Endometrium (tissue), 2 donors: ENCODE measurements around the gene SEZ6L.
A peak's percentile ranks its signal among the peaks of the same experiment; 100 is the strongest.
"Not testable (repeated sequence)": the region's sequence is repeated elsewhere in the genome, so short reads cannot be mapped to it uniquely, and the experiment has no call there.

Source experiments
- FAIRE-seq: peaks from 2 replicates; lab custom pipeline; 2012; peaks lifted over from hg19 to GRCh38; lab: Jason Lieb, UNC
- donor health status: control.
- donor health status: control.

SEZ6L gene

DNA sequence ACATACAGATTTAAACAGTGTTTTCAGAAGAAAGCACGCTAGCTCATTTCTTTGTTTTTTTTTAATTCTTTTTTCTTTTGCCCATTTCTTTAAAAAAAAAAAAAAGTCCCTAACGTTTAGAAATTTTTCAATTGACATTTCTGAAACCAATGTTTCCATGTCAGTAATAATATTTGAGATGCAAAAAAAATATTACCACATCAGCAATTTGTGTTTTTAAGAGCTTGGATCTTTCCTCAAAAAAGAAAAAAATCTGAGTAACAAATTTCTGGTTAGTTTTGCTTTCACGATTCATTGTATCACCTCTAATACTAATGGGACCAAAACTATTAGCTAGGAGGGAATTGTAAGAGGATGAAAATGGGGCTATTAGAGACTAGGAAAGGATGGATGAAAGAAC lies 219.9 kb downstream of the SEZ6L start:
- FAIRE-seq = no peak

DNA sequence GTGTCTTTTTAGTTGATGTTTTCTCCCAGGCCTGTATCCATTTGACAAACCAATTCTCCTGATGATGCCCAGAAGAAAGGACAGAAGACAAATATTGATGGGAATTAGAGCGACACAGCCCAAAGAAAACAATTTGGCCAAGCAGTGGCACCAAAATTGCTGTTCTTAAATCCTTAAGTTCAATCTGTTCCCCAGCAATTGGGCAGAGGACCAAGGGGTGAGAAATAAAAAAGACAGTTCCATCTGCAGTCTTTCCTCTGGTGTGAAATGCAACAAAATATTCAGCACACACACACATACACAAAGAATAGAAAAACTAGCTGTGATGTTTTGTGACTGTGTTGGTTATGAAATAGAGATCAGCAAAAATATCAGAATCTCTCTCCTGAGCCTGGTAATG lies 221.8 kb downstream of the SEZ6L start:
- FAIRE-seq = no peak

DNA sequence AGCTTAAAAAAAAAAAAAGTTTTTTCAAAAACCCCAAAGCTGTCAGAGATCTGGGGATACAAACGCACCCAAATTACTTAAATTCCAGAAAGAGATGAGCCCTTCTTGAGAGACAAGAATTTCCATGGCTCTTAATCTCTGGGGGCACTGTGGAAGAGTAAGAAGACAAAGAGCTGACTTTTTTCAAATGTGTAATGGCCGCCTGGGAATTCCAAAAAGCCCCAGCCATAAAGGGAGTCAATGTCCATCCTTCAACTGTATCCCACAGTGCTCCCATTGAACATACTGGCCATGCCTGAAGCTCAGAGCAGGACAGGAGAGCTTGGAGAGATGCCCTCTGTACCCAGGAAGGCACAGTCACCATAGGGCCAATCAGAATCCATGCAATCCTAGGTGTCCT lies 222.4 kb downstream of the SEZ6L start:
- no peak for FAIRE-seq

DNA sequence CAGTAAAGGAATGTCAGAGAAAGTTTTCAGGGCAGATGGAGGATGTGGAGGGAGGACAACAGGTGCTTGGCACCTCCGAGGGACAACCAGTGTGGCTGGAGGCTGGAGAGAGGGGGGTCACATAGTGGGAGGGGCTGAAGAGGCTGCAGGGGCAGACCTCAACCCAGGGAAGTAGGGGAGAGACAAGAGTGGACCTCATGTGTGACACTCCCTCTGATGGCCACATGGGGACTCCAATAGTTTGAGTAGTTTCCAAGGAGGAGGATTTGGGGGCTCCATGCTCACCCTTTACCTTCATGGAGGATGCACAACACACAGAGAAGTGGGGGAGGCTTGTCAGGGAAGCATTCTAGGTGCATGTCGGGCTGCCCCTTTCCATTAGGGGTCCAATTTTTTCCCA lies 224.7 kb downstream of the SEZ6L start:
- no peak for FAIRE-seq

DNA sequence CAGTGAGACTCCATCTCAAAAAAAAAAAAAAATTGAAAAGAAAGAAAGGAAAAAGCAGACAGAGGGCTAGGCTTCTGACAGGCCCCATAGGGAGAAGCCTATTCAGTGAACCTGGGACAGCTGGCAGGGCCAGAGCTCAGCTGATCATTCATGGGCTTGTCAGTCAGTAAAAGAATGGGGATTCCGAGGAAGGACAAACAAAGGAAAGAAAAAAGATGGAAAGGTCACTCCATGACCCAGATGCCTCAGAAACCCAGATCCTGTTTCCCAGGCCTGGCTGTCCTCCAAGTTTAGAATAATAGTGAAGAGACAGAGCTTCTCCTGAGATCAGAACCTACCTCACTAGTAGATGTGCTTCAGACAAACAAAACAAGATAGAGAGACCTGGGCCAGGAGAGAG lies 225.5 kb downstream of the SEZ6L start:
- FAIRE-seq = no peak

DNA sequence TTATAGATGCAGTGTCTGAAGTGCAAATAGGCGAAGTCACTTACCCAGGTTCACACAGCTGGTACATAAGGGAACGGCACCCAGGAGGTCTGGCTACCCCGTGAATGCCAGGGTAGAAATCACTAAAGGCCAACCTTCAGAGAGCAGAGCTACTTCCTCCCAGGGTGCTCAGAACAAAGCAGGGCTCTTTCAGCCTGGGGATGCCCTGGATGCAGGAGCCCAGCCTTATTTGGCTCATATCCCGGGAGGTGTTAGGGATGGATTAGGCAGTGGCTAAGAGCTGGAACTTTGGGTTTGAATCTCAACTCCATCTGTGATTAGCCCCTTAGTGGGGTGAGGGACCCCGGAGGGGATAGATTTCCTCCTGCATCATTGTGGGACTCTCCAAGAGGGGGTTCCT lies 226.7 kb downstream of the SEZ6L start:
- no peak for FAIRE-seq

DNA sequence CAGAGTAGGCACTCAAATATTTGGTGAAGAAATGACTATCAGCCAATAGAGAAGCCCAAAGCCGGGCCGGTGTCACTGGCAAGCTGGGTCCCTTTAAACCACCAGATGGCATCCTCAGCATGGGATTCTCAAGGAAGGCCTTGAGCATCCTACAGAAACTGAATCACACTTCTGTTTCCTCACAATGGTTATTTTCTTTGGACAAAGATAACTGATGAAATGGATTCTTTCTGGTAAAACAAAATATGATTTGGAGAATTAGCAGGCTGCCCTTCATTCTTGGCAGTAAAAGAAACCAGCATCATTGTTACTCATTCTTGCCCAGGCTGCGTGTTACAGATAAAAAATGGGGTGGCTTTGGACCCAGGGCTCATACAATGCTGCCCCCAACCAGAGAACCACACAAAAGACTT lies 229.5 kb downstream of the SEZ6L start:
- peak; percentile 37 for FAIRE-seq

DNA sequence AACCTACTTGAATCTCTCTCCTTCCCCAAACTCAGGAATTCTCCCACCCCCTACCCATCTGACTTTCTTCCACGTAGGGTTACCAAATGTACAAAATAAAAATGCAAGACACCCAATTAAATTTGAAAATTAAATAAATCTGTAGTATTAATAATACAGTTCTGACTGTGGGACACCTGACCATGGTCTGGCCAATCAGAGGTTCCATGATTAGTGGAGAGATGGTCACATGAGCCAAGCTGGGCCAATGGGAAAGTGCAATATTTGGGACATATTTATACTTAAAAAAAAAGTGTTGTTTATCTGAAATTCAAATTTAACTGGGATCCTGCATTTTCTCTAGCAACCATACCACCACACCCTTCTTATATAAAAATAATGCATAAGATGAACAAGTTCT lies 230.0 kb downstream of the SEZ6L start:
- FAIRE-seq = no peak

DNA sequence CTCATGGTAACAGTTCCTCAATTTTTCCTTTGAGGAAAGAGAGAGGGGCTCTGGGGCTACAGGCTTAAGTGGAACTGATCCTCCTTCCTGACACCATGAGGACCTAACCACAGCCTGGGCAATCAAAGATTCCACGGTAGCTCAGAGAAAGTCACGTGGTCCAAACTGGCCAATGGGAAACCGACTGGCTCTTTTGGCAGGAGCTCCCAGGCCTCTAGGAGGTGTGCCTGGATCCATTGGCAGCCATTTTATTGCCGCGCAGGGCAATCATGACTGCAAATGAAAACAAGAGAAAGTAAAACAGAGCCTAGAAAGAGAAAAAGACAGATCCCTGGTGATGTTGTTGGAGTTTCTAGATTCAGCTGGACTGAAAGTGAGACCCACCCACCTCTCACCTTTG lies 232.5 kb downstream of the SEZ6L start:
- FAIRE-seq = no peak

DNA sequence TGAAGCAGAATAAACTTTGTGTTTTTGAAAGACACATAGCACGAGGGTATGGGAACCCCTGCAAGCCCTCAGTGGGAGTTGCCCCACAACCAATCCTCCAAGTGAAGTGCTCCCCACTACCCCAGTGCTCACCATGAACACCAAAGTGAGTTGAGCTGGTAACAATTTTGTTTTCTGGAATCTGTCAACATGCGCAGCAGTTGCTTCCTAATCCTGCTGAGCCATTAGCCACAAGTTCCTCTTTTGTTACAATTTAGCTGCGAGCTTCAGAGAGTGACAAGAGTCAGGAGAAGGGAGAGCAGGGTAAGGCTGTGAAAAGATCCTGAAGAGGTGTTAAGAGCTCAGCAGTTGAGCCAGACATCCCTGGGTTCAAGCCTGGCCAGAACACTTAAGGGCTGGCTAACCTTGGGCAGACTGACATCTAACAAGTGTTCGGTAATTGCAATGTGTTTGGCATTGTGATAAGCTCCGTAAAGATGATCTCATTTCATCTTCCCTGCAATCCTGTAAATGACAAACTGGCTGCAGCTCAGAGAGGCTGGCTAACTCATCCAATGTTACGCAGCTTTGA lies 235.7 kb downstream of the SEZ6L start:
- FAIRE-seq = no peak

DNA sequence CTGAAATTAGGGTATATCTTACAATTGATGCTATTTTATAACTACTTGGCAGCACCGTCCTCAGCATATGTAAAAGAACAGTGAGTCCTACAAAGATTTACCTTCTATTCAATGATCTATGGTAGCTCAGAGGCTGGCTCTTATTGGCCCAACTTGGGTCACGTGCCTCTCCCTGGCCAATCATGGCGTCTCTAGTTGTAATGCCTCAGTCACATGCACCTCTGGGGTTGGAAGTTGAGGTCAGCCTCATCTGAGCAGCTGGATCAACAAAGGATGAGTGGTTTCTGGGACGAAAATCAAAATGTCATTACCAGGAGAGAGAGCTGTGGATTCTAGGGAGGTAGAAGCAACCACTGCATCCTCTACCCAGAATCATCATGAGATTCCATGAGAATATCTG lies 236.9 kb downstream of the SEZ6L start:
- no peak for FAIRE-seq

DNA sequence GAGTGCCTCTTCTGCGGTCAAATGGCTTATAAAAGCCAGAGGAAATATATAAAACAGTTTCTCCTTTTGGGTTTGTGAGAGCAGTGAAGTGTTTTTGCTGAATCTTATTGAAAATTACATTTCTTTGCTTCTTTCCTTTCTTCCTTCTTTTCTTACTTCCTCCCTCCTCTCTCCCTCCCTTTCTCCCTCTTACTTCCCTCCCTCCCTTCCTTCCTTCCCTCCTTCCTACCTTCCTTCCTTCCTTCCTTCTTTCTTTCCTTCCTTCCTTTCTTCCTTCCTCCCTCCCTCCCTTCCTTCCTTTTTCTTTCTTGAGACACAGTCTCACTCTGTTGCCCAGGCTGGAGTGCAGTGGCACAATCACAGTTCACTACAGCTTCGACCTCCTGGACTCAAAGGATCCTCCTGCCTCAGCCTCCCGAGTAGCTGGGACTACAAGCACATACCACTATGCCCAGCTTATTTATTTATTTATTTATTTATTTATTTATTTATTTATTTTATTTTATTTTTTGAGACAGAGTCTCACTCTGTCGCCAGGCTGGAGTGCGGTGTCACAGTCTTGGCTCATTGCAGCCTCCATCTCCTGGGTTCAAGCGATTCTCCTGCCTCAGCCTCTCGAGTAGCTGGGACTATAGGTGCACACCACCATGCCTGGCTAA lies 239.4 kb downstream of the SEZ6L start:
- FAIRE-seq = not testable (repeated sequence)

DNA sequence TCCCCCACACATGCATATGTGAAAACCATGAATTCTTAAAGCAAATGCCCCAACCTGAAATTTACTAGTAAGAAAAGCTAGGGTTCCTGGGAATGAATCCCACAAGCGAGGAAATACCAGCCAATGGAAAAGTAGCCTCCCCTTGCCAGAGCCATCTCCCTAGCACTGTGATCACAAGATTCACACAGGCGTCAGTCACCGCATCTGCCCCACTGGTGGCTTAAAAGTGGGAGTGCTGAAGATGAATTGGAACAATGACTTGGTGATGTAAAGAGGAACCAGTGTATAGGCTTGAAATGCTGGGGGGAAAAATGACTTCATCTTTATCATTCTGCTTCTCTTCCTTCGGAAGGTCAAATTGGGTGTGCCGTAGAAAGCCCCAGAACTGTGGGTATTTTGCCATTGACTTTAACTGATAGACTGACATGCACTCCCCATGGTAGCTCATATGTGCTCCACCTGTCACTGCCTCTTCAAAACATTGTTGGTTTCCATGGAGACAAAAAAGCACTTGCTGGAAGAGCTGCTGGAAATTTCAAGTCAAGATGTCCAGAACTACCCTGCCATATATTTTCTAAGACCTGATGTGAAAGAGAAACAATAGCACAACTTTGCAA lies 240.6 kb downstream of the SEZ6L start:
- no peak for FAIRE-seq

DNA sequence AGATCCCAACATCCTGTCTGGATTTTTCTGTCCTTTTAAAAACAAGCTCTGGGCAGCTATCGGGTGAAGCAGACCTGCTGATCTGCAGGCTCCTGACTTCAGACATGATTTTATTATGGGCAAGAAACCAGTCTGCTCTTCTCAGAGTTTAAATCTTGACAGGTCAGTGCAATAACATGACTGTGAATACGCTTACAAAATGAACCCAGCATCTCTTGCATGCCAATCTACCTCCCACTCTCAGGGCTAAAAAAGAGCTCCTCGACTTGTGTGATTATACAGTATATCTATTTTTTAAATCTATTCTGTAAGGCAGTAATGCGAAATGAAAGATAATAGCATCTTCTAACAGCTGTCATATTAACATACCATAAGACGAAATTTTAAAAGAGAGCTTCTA lies 241.1 kb downstream of the SEZ6L start:
- FAIRE-seq = no peak

DNA sequence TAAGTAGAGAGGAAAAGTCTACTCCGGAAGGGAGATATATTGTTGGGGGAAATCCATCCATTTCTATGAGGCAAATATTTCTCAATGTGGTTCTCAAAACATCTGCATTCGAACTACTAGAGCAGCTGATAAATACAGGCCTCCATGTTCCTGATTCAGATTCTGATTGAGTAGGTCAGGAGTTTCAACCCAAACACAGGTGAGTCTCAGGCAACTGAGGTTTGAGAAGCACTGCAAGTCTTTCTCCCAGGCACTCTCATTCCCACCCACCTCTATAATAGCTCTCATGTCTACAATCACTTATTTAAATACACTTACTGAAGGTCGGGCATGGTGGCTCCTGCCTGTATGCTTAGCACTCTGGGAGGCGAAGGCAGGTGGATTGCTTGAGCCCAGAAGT lies 245.1 kb downstream of the SEZ6L start:
- FAIRE-seq = no peak

DNA sequence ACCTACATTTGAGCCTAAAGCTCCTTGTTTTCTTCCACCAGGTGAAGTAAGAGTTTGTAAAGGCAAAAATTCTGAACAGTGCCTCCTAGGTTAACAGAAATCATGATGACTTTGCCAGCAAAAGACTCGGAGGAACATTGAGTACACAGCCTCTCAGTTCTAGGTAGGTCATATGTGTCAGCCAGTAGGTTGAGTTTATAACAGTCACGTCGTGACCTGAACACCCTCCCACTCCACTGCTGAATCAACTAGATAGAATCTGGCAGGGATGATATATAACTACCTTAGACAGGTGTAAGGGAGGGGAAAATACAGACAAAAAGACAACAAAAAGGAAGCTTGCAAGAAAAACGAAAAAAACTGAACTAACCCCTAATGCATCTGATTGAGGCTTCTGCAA lies 247.0 kb downstream of the SEZ6L start:
- no peak for FAIRE-seq

DNA sequence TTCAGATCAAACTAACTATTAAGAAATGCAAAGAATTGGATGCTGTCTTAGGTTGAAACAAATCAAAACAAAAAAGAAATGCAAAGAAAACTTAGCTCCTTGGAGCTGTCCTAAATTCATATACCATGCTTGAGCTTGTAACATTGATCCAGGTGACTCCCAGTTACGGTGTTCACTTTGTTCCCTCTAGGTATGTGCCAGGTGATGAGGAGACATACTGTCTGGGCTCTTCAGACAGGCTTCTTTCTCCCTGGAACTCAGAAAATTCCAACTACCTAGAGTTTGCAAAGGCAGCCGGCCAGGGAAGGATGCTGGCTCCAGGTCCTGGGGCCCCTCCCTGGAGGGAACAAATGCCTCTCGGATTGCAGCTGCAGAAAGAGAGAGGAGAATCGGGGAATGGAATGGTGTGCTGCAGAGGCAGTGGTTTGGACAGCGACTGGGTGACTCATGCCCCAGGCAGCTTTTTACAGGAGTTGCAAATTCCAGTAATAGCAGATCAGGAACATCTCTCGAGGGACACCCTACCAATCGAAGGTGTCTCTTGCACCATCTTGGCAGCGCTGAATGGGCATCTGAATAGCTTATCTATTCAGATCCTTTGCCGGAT lies 247.5 kb downstream of the SEZ6L start:
- FAIRE-seq = no peak

DNA sequence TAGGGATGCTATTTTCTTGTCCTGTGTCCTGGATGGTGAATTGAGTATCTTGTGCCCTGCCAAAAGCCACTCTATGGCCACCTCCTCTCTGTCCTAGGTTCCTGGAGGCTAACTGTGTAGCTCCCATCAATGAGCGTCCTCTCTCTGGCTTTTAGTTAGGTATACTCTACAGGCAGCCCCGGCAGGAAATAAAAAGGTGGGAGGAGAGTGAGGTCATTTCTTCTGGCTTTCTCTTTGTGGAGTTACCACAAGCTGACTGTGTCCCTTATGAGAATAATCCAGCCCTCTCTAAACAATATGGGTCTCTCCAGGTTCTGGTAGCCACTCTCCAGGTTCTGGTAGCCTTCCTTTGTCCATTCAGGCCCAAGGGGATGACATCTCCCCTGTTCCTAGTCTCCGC lies 248.1 kb downstream of the SEZ6L start:
- no peak for FAIRE-seq

DNA sequence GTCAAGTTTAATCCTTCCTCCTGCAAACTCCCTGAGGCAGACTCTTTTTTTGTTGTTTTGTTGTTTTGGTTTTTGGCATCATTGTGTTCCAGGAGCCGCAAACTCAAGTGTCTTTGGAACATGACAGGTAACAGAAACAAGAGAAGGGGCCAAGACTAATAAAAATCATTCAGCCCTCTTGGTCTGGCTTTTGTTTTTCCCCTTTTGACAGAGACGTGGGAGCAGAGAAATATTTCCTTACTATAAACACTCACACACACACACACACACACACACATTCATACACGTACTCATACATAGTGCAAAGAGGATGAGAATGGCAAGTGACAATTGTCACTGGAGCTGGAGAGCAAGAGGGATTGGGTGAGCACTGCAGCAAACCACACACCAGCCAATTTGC lies 249.4 kb downstream of the SEZ6L start:
- no peak for FAIRE-seq

DNA sequence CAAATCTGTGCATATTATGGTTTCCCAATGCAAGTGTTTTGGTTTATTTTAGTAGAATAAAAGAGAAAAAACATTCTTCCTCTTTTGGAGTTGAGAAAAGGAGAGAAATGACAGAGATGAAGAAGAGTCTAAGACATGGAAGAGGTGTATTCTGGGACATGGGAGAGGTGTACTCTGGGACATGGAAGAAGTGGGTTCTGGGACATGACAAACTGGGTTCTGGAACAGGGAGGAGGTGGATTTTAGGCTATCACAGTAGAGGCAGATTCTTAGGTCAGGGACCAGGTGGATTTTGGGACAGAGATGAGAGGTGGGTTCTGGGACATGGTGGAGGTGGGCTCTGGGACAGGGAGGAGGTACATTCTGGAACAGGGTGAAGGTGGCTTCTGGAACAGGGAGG lies 257.7 kb downstream of the SEZ6L start:
- no peak for FAIRE-seq

DNA sequence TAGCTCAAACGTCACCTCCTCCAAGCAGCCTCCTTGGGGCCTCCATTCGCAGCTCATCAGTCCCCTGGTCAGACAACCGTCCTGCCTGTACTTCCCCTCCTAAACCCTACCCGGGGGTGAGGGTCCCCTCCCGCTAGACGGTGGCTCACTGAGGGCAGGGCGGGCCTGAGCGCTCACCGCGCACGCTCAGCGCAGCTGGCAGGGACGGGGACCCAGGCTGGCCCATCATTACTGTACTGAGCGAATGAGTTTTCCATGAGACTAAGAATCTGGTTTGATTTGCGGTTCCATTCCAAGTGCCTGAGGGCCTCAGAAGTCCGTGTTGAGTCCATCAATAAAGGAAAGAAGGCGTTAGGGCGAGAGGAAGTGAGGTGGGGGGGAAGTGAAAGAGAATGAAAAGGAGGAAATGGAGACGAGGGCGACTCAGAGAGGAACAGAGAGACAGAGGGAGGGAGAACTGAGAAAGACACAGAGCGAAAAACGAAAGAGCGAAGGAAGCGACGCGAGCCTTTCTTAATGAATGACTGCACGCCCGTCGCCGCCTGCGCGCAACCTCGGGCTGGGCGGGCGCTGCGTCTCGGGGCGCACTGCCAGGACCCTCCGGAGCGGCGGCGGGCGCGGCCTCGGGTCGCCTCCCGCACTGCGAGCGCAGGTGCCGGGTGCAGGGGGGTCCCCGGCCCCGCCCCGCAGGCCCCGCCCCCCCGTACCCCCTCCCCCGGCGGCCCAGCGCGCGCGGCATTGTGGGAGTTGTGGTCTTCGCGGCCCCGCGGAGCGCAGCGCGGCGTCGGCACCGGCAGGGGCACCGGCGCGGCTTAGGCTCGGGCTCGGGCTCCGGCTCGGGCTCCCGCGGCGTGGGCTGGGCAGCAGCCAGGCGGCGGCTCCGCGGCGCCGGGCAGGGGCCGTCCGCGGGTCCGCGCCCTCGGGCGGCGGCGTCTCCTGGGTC lies 259.5 kb downstream of the SEZ6L start, which contains the start of gene ASPHD2:
ASPHD2 (plus strand) TSS at position 746 of the 943 bp plus-strand sequence. CDS start 4,356 bp downstream, outside the sequence.
- no peak for FAIRE-seq
